ENCODE results near the gene KANK4. TPM values are rescaled to one million over a fixed set of nuclear protein-coding genes. Genes with fewer than 3 reads are reported as not detected.

The KANK4 gene
- total and polyA plus RNA-seq, 5 donors, result 0.09 to 0.39 (median 0.20) TPM; not detected in 1

DNA sequence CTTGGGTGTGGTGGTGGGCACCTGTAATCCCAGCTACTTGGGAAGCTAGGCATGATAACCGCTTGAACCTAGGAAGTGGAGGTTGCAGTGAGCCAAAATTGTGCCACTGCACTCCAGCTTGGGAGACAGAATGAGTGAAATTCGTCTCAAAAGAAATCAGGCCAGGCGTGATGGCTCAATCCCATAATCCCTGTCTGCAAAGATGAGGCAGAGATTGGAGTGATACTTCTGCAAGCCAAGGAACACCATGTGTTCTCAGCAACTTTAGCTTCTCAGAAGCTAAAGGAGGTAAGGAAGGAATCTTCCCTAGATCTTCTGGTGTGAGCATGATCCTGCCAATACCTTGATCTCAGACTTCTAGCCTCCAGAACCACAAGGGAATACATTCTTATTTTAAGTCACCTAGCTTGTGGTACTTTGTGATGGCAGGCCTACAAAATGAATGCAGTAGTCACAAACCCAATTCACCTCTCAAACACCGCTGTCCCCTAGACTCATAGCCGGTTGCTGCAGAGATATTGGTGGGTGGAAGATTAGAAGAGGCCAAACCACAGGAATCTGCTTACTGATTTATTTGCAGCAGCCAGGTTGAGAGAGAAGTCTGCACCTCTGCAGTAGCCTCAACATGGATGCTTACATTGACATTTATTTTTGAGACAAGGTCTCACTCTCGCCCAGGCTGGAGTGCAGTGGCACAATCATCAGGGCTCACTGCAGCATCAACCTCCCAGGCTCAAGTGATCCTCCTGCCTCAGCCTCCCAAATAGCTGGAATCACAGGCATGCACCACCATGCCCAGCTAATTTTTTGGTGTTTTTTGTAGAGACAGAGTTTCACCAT, 105.9 kb downstream of the KANK4 start:
- WGBS, result 79% methylated on average over 6 of the region's 6 CpGs
- Histone ChIP-seq H3K9me3 (ENCODE audit: control insufficient read depth, low read length) (no peaks in the 10 kb centered on the region), H3K27ac (ENCODE audit: low read length) (no peak overlapping the region), H3K4me3 (ENCODE audit: low read length) (no peak overlapping the region), H3K4me1 (ENCODE audit: control insufficient read depth, insufficient read depth, low read length) (no peaks in the 10 kb centered on the region), H3K27me3 (ENCODE audit: control insufficient read depth, insufficient read depth) (no peaks in the 10 kb centered on the region)
- DNase-seq (no peak), ATAC-seq (no peak)
- intact Hi-C loops (cut with DNase I), result no loop called here

DNA sequence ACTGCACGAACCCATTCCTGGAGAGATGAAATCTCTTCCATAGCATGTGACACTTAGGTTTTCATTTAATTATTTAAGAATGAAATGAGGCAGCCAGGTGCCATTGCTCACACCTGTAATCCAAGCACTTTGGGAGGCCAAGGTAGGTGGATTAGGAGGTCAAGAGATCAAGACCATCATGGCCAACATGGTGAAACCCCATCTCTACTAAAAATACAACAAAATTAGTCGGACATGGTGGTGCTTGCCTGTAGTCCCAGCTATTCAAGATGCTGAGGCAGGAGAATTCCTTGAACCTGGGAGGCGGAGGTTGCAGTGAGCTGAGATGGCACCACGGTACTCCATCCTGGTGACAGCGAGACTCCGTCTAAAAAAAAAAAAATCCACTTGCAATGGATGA, 106.8 kb downstream of the KANK4 start:
- 94% methylated on average over 6 of the region's 6 CpGs for WGBS
- DNase-seq (no peak), ATAC-seq (no peak)
- intact Hi-C loops (cut with DNase I), result no loop called here
- H3K27me3 ChIP-seq (ENCODE audit: control insufficient read depth, insufficient read depth), result no peaks in the 10 kb centered on the region
- no peaks in the 10 kb centered on the region for H3K9me3 ChIP-seq (ENCODE audit: control insufficient read depth, low read length)
- H3K4me1 ChIP-seq (ENCODE audit: control insufficient read depth, insufficient read depth, low read length), result no peaks in the 10 kb centered on the region
- H3K4me3 ChIP-seq (ENCODE audit: low read length), result no peak overlapping the region
- H3K27ac ChIP-seq (ENCODE audit: low read length), result no peak overlapping the region

DNA sequence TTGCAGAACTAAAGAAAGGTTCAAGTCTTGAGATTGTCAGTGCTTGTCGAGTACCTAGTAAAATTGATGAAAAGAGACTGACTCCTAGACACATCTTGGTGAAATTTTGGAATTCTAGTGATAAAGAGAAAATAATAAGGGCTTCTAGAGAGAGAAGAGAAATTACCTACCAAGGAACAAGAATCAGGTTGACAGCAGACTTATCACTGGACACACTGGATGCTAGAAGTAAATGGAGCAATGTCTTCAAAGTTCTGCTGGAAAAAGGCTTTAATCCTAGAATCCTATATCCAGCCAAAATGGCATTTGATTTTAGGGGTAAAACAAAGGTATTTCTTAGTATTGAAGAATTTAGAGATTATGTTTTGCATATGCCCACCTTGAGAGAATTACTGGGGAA, 108.3 kb downstream of the KANK4 start:
- Histone ChIP-seq H3K27me3 (ENCODE audit: control insufficient read depth, insufficient read depth) (no peaks in the 10 kb centered on the region), H3K4me3 (ENCODE audit: low read length) (no peak overlapping the region)
- ATAC-seq, result no peak

DNA sequence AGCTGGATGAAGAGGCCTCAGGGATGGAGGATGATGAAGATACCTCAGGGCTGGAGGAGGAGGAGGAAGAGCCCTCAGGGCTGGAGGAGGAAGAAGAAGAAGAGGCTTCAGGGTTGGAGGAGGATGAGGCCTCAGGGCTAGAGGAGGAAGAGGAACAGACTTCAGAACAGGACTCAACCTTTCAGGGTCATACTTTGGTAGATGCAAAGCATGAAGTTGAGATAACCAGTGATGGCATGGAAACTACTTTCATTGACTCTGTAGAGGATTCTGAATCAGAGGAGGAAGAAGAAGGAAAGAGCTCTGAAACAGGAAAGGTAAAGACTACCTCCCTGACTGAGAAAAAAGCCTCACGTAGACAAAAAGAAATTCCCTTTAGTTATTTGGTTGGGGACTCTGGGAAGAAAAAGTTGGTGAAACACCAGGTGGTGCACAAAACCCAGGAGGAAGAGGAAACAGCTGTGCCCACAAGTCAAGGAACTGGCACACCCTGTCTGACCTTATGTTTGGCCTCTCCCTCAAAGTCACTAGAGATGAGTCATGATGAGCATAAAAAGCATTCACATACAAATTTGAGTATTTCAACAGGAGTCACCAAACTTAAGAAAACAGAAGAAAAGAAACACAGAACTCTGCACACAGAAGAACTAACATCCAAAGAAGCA, 109.2 kb downstream of the KANK4 start:
- DNase-seq, result no peak
- intact Hi-C loops (cut with DNase I), result no loop called here
- no peaks in the 10 kb centered on the region for H3K9me3 ChIP-seq (ENCODE audit: control insufficient read depth, low read length)
- H3K27me3 ChIP-seq (ENCODE audit: control insufficient read depth, insufficient read depth), result no peaks in the 10 kb centered on the region
- no peak for ATAC-seq
- 78% methylated on average over 1 of the region's 1 CpG for WGBS
- no peak overlapping the region for H3K4me3 ChIP-seq (ENCODE audit: low read length)
- H3K27ac ChIP-seq (ENCODE audit: low read length), result no peak overlapping the region
- H3K4me1 ChIP-seq (ENCODE audit: control insufficient read depth, insufficient read depth, low read length), result no peaks in the 10 kb centered on the region

More for the DNA sequence above, 108.3 kb downstream of the KANK4 start:
- 95% methylated on average over 1 of the region's 1 CpG for WGBS
- Histone ChIP-seq H3K4me1 (ENCODE audit: control insufficient read depth, insufficient read depth, low read length) (no peaks in the 10 kb centered on the region), H3K27ac (ENCODE audit: low read length) (no peak overlapping the region), H3K9me3 (ENCODE audit: control insufficient read depth, low read length) (no peaks in the 10 kb centered on the region)
- intact Hi-C loops (cut with DNase I), result no loop called here
- DNase-seq, result no peak

DNA sequence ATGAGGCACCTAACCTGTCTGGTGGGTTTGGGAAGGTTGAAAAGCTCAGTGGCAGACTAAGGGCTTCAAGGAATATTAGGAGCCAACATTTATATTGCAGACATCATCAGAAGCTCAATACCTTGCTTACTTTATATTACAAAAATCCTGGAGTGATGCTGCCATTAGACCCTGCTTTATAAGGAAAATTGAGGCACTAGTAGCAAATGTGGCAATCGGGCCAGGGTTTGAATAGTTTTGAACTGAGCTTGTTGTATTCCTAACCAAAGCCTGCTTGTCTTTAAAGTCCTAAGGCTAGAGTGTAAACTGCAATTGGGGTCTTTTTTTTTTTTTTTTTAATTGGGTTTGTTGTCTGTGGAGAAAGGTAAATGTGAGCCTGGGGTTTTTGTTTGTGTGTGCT, 110.3 kb downstream of the KANK4 start:
- no peaks in the 10 kb centered on the region for H3K27me3 ChIP-seq (ENCODE audit: control insufficient read depth, insufficient read depth)
- no peak overlapping the region for H3K27ac ChIP-seq (ENCODE audit: low read length)
- no peaks in the 10 kb centered on the region for H3K9me3 ChIP-seq (ENCODE audit: control insufficient read depth, low read length)
- H3K4me1 ChIP-seq (ENCODE audit: control insufficient read depth, insufficient read depth, low read length), result no peaks in the 10 kb centered on the region
- intact Hi-C loops (cut with DNase I), result no loop called here
- no peak overlapping the region for H3K4me3 ChIP-seq (ENCODE audit: low read length)
- 0% methylated on average over 1 of the region's 1 CpG for WGBS
- DNase-seq (no peak), ATAC-seq (no peak)

DNA sequence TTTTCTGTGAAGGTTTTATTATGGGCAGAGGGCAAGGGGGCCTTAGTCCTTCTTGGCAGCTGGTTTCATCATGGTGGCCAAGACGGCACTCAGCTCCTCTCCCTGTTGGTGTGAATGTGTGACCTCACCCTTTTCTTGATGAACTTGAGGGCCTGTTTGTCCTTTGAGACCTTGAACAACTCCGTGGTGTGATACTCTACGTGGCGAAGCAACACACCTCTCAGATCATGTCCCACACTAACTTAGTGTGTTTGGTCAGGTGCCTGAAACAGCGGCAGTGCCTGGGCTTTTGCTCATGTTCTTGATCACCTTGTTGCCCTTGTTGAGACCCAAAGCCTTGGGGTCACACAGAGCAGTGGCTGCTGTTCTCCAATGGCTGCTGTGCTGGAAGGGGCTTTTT, 111.1 kb downstream of the KANK4 start:
- ATAC-seq, result no peak

DNA sequence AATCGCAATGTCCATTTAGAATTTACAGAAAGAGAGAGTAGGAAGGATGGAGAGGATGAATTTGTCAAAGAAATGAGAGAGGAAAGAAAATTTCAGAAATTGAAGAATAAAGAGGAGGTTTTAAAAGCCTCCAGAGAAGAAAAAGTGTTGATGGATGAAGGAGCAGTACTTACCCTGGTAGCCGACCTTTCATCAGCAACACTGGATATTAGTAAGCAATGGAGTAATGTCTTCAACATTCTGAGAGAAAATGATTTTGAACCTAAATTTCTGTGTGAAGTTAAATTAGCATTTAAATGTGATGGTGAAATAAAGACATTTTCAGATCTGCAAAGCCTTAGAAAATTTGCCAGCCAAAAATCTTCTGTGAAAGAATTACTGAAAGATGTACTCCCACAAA, 112.0 kb downstream of the KANK4 start:
- Histone ChIP-seq H3K9me3 (ENCODE audit: control insufficient read depth, low read length) (no peaks in the 10 kb centered on the region), H3K27ac (ENCODE audit: low read length) (no peak overlapping the region), H3K27me3 (ENCODE audit: control insufficient read depth, insufficient read depth) (no peaks in the 10 kb centered on the region), H3K4me1 (ENCODE audit: control insufficient read depth, insufficient read depth, low read length) (no peaks in the 10 kb centered on the region), H3K4me3 (ENCODE audit: low read length) (no peak overlapping the region)
- 94% methylated on average over 2 of the region's 2 CpGs for WGBS
- no peak for DNase-seq
- no peak for ATAC-seq
- intact Hi-C loops (cut with DNase I), result no loop called here

More for the DNA sequence above, 111.1 kb downstream of the KANK4 start:
- Histone ChIP-seq H3K4me1 (ENCODE audit: control insufficient read depth, insufficient read depth, low read length) (no peaks in the 10 kb centered on the region), H3K4me3 (ENCODE audit: low read length) (no peak overlapping the region), H3K27me3 (ENCODE audit: control insufficient read depth, insufficient read depth) (no peaks in the 10 kb centered on the region), H3K27ac (ENCODE audit: low read length) (no peak overlapping the region), H3K9me3 (ENCODE audit: control insufficient read depth, low read length) (no peaks in the 10 kb centered on the region)
- intact Hi-C loops (cut with DNase I), result no loop called here
- no peak for DNase-seq
- 94% methylated on average over 5 of the region's 5 CpGs for WGBS

DNA sequence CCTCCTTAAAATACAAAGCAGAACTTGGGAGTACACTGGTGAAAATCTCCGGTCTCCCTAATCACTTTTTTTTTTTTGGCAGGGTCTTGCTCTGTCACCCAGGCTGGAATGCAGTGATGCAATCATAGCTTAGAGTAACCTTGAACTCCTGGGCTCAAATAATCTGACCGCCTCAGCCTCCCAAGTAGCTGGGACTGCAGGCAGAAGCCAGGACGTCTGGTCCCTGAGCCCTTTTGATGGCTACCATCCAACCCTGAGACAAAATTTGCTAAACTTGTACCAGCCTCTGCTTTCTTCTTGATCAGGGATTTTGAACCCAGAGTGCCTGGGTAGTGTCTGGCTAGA, 120.5 kb downstream of the KANK4 start:
- Histone ChIP-seq H3K4me3 (ENCODE audit: low read length) (no peak overlapping the region), H3K27me3 (ENCODE audit: control insufficient read depth, insufficient read depth) (no peaks in the 10 kb centered on the region), H3K9me3 (ENCODE audit: control insufficient read depth, low read length) (no peaks in the 10 kb centered on the region), H3K4me1 (ENCODE audit: control insufficient read depth, insufficient read depth, low read length) (peaks cover 2% of the 10 kb centered on the region), H3K27ac (ENCODE audit: low read length) (no peak overlapping the region)
- intact Hi-C loops (cut with DNase I), result no loop called here
- WGBS, result 8% methylated on average over 3 of the region's 3 CpGs
- no peak for DNase-seq
- peak; percentile 29 to 47 for ATAC-seq

DNA sequence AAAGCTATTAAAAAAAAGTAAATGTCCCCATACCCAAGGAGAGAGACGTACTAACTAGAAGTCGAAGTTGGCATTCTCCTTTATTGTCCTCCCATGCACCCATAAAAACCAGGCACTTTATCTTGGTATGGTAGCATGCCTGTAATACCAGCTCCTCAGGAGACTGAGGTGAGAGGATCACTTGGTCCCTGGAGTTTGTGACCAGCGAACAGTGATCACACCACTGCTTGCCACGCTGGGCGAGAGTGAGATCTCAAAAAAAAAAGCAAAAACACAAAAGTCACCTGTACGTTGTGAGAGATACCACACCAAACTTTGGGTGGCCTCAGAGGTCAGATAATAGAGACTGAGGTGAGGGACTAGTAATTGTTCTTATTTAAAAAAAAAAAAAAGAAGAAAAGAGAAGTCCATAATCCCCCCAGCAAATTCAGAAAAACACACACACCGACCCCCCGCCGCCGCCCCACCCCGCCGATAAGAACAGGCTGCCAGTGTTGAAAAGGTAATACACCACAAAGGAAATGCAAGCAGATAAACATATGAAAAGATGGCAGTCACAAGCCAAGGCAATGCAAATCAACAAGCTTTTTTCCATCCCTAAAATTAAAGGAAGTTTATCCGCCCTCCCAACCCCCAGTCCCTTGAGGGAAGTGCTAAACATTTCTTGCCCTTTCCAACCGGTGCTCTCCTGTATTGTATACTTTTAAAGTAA, 121.0 kb downstream of the KANK4 start:
- ATAC-seq (no peak), DNase-seq (no peak)
- no peaks in the 10 kb centered on the region for H3K27me3 ChIP-seq (ENCODE audit: control insufficient read depth, insufficient read depth)
- H3K4me3 ChIP-seq (ENCODE audit: low read length), result no peak overlapping the region
- intact Hi-C loops (cut with DNase I), result no loop called here
- no peaks in the 10 kb centered on the region for H3K9me3 ChIP-seq (ENCODE audit: control insufficient read depth, low read length)
- no peak overlapping the region for H3K27ac ChIP-seq (ENCODE audit: low read length)
- 29% methylated on average over 14 of the region's 14 CpGs for WGBS
- peaks cover 2% of the 10 kb centered on the region for H3K4me1 ChIP-seq (ENCODE audit: control insufficient read depth, insufficient read depth, low read length)

DNA sequence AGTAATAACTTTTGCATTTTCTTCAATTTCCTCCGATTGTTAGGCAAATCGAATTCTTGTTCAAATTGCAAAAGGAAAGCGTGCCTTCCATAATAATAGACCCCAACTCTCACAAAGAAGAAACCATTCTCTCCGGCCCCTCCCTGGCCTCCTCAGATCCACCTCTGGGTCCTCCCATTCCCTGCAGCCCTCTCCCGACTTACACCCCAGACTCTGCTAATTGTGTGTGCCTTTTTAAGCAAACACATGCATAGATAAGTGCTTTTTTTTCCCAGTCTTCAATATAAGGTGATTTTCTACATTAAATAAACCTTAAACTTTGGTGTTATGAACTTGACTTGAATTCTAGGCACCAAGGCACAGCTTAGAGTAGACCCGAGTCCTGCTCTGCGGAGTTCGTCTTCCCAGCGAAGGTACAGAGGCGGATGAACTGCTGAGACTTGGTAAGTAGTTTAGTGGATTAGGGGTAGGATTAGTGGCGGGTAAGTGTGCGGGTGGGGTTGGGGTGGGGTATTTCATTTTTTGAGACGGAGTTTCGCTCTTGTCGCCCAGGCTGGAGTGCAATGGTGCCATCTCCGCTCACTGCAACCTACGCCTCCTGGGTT, 123.0 kb downstream of the KANK4 start:
- intact Hi-C loops (cut with DNase I), result no loop called here
- H3K4me1 ChIP-seq (ENCODE audit: control insufficient read depth, insufficient read depth, low read length), result peaks cover 2% of the 10 kb centered on the region
- no peak for ATAC-seq
- DNase-seq, result no peak
- H3K4me3 ChIP-seq (ENCODE audit: low read length), result no peak overlapping the region
- WGBS, result 73% methylated on average over 17 of the region's 17 CpGs
- H3K27me3 ChIP-seq (ENCODE audit: control insufficient read depth, insufficient read depth), result no peaks in the 10 kb centered on the region
- H3K9me3 ChIP-seq (ENCODE audit: control insufficient read depth, low read length), result no peaks in the 10 kb centered on the region
- no peak overlapping the region for H3K27ac ChIP-seq (ENCODE audit: low read length)
